K562 (cell line): ENCODE measurements around the gene CBR4. TPM values are rescaled to one million over a fixed set of nuclear protein-coding genes. Genes with fewer than 3 reads are reported as not detected.

Source experiments
- ATAC-seq: fragments of 200-7000 bp; cut with Tn5 transposase; 3 replicates; pipeline ENCODE4 v1.9.1; 2020; ENCODE audit warnings: moderate library complexity
- BruUV-seq: library from RNA; stranded (reverse); fragments of 400-500 nt; replicated peaks from 2 replicates; lab custom pipeline; 2021; lab: Mats Ljungman, UMichigan
- CTCF ChIA-PET: fragments of 300-600 bp; formaldehyde crosslinking; extraction: SDS; loops from one replicate; lab custom pipeline; 2021; ENCODE audit warnings: low intra/inter-chr PET ratio; lab: Yijun Ruan, JAX
- POLR2A ChIA-PET: fragments of 300-600, 350-650 bp; sonication (Branson Sonifier 250); formaldehyde crosslinking; extraction: SDS; loops from one replicate; lab custom pipeline; 2021; ENCODE audit warnings: antibody characterized with exemption, inconsistent platforms; lab: Yijun Ruan, JAX
- DNase-seq, 4 experiments: peaks; one replicate each; pipeline versions ENCODE4 v3.0.0 to v3.0.0-alpha.2; 2011 to 2018; ENCODE audit warnings: low spot score in 3 of 4, mixed read lengths in 3 of 4; ENCODE audit errors: extremely low read depth in 1 of 4
- FAIRE-seq: peaks from 2 replicates; lab custom pipeline; 2011; peaks lifted over from hg19 to GRCh38; lab: Jason Lieb, UNC
- H2AFZ ChIP-seq: 2 replicates; pipeline ENCODE4 v1.6.0; 2011; ENCODE audit warnings: low read depth, low read length, control low read depth, inconsistent platforms
- H3K27ac ChIP-seq: fragments of 200-600 bp; 3 replicates; pipeline ENCODE4 v1.8.0; 2011; ENCODE audit warnings: low read depth, mild to moderate bottlenecking, control low read depth, inconsistent platforms, low read length, moderate library complexity, mixed read lengths; ENCODE audit errors: extremely low read depth
- H3K27me3 ChIP-seq, 2 experiments: fragments of 300-600 bp in 1 of 2; 2 replicates in 1 of 2; 3 replicates in 1 of 2; pipeline versions ENCODE4 v1.6.0 to v1.8.0; 2011; ENCODE audit warnings: inconsistent platforms in 2 of 2, low read length in 2 of 2, mild to moderate bottlenecking in 1 of 2, mixed read lengths in 1 of 2, moderate library complexity in 1 of 2; ENCODE audit not compliant: control insufficient read depth in 2 of 2, insufficient read depth in 2 of 2
- H3K36me3 ChIP-seq: fragments of 300-600 bp; 3 replicates; pipeline ENCODE4 v1.8.0; 2011; ENCODE audit warnings: mild to moderate bottlenecking, low read length, inconsistent platforms; ENCODE audit not compliant: control insufficient read depth, insufficient read depth
- H3K4me1 ChIP-seq, 2 experiments: fragments of 200-600 bp in 1 of 2; replicated peaks in 1 of 2; 2 replicates in 1 of 2; 3 replicates in 1 of 2; pipeline versions ENCODE4 v1.5.1 to v1.8.0; 2011; ENCODE audit warnings: inconsistent platforms in 2 of 2, low read length in 2 of 2, mild to moderate bottlenecking in 1 of 2, mixed read lengths in 1 of 2, moderate library complexity in 1 of 2; ENCODE audit not compliant: control insufficient read depth in 2 of 2, insufficient read depth in 2 of 2
- H3K4me2 ChIP-seq: 2 replicates; pipeline ENCODE4 v1.6.1; 2011; ENCODE audit warnings: low read length, control low read depth, inconsistent platforms, mixed read lengths; ENCODE audit not compliant: insufficient read depth
- H3K4me3 ChIP-seq: fragments of 200-600 bp; sonication (generic), shearing (Covaris generic); 2 replicates; pipeline ENCODE4 v1.5.1; 2016; ENCODE audit warnings: control low read depth, inconsistent platforms
- H3K79me2 ChIP-seq: fragments of 200-600 bp; 3 replicates; pipeline ENCODE4 v1.8.0; 2011; ENCODE audit warnings: low read length, inconsistent platforms; ENCODE audit not compliant: control insufficient read depth, insufficient read depth
- H3K9ac ChIP-seq, 2 experiments: 2 replicates each; pipeline versions ENCODE4 v1.6.0 to v1.6.1; 2011; ENCODE audit warnings: low read depth in 2 of 2, low read length in 2 of 2, control low read depth in 1 of 2, inconsistent platforms in 1 of 2, mild to moderate bottlenecking in 1 of 2, mixed read lengths in 1 of 2; ENCODE audit not compliant: insufficient read depth in 1 of 2
- H3K9me1 ChIP-seq: one replicate; pipeline ENCODE4 v1.6.0; 2011; ENCODE audit warnings: inconsistent platforms, mild to moderate bottlenecking, low read length, moderate library complexity; ENCODE audit not compliant: control insufficient read depth, insufficient read depth
- H3K9me3 ChIP-seq: replicated peaks from 2 replicates; pipeline ENCODE4 v1.5.1; 2011; ENCODE audit warnings: low read depth, low read length, inconsistent platforms; ENCODE audit not compliant: control insufficient read depth, insufficient read depth
- H4K20me1 ChIP-seq: replicated peaks from 2 replicates; pipeline ENCODE4 v1.6.1; 2011; ENCODE audit warnings: low read length, inconsistent platforms, mixed read lengths; ENCODE audit not compliant: control insufficient read depth, insufficient read depth
- DACH1 ChIP-seq: fragments of 450-650 bp; IDR thresholded peaks from 2 replicates; pipeline ENCODE4 v1.6.1; 2018; ENCODE audit not compliant: partially characterized antibody
- ELF2 ChIP-seq: fragments of 250-450 bp; sonication (Bioruptor Pico); IDR thresholded peaks from 2 replicates; pipeline ENCODE4 v1.5.0; 2021; ENCODE audit warnings: mild to moderate bottlenecking
- KLF6 ChIP-seq: fragments of 250-450 bp; sonication (Bioruptor Pico); IDR thresholded peaks from 2 replicates; pipeline ENCODE4 v1.4.0; 2020; ENCODE audit warnings: mild to moderate bottlenecking, moderate library complexity, borderline replicate concordance
- NELFE ChIP-seq: IDR thresholded peaks from 2 replicates; pipeline ENCODE4 v1.6.1; 2011; ENCODE audit warnings: mild to moderate bottlenecking; ENCODE audit not compliant: insufficient read depth, insufficient read length
- NFRKB ChIP-seq: fragments of 450-650 bp; IDR thresholded peaks from 2 replicates; pipeline ENCODE4 v1.6.1; 2016; ENCODE audit warnings: low read depth
- ZKSCAN1 ChIP-seq: fragments of 150-350 bp; IDR thresholded peaks from 2 replicates; pipeline ENCODE4 v1.6.1; 2016; ENCODE audit warnings: low read depth, low read length
- WGBS: fragments of 100-300 bp; shearing (Covaris generic); methylation state at CpG from one replicate; pipeline ENCODE4 v1.1.6; 2016; ENCODE audit warnings: low coverage, mixed read lengths; ENCODE audit not compliant: insufficient coverage; ENCODE audit errors: missing lambda C conversion rate; 5-methylcytosine and 5-hydroxymethylcytosine counted together
- in situ Hi-C: fragments of 300-500 bp; cut with MboI; formaldehyde crosslinking; loops from 4 replicates; pipeline ENCODE4 v1.15.0; 2018; ENCODE audit warnings: inconsistent platforms, mixed read lengths
- intact Hi-C: fragments of 100-400 bp; cut with micrococcal nuclease; formaldehyde crosslinking; loops from 2 replicates; pipeline ENCODE4 v1.14.2; 2022
- polyA plus RNA-seq, 8 experiments: library from polyadenylated mRNA; depleted of rRNA in 4 of 8; stranded (reverse) in 5 of 8; unstranded in 3 of 8; fragments of >200 nt; fragmentation: Nextera tagmentation in 2 of 8; fragmentation: Illumina TruSeq in 1 of 8; extraction: Ambion mirVana in 2 of 8; extraction: Trizol in 1 of 8; gene quantifications; 2 replicates each; pipeline versions ENCODE4 v1.2.1 to v1.2.3, GENCODE V29; 2011 to 2014; ENCODE audit warnings: inconsistent platforms in 1 of 8, missing spikeins in 1 of 8
- total RNA-seq, 7 experiments: library from RNA; depleted of rRNA in 6 of 7; stranded (reverse); fragments of >200 nt in 6 of 7; fragmentation: Illumina TruSeq in 2 of 7; extraction: Trizol in 2 of 7; gene quantifications; 2 replicates each; pipeline versions ENCODE4 v1.2.1 to v1.2.3, GENCODE V29; 2011 to 2021; ENCODE audit warnings: low replicate concordance in 1 of 7
- TF ChIP-seq, protein P1 (sequence below): fragments of 250-450 bp; sonication (Bioruptor Pico); IDR thresholded peaks from 2 replicates; pipeline ENCODE4 v1.9.0; 2021; ENCODE audit warnings: mild to moderate bottlenecking
- TF ChIP-seq, protein P2 (sequence below): sonication (generic); formaldehyde crosslinking; IDR thresholded peaks from 2 replicates; pipeline ENCODE4 v1.8.0; 2023; ENCODE audit warnings: mild to moderate bottlenecking, missing genetic modification reagents

Gene CBR4
- total and polyA plus RNA-seq, 9 of the 15 experiments (the other 6 are each of a cell fraction or from before 2014, with no cell fraction given), result 12.1 to 26.4 (median 18.6) TPM

DNA sequence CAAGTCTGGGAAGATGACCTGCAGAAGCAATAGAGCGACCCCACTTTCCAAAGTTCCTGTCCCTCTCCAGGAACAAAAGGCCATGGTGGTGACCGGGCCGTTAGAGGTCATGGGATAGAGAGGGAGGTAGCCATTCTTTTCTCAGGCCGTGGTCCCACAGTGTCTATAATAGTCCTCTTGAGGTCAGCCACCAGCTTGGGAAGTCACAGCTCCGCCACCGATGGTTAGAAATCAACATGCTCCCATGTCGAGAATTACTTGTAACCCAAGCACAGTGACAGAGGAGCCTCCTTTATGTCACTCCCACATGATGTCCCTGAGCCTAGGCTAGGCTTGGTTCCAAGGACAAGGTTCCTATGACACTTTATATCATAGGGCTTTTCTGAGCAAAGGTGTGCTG is 48.3 kb upstream of the CBR4 start:
- Histone ChIP-seq H3K36me3 (no peaks in the 10 kb centered on the region), H3K4me1 (no peaks in the 10 kb centered on the region), H3K4me2 (no peak overlapping the region), H3K9me3 (no peaks in the 10 kb centered on the region)
- 2% methylated on average over 7 of the region's 7 CpGs for WGBS
- TF ChIP-seq DACH1, result no peak
- no peak for TF ChIP-seq ELF2 (CRISPR knock-in tag)
- no peak for TF ChIP-seq ZKSCAN1
- no peak for TF ChIP-seq KLF6 (CRISPR knock-in tag)
- no peak for TF ChIP-seq NELFE
- TF ChIP-seq NFRKB, result no peak
- TF ChIP-seq, protein P1, sequence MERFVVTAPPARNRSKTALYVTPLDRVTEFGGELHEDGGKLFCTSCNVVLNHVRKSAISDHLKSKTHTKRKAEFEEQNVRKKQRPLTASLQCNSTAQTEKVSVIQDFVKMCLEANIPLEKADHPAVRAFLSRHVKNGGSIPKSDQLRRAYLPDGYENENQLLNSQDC (CRISPR knock-in tag), result no peak
- TF ChIP-seq, protein P2, sequence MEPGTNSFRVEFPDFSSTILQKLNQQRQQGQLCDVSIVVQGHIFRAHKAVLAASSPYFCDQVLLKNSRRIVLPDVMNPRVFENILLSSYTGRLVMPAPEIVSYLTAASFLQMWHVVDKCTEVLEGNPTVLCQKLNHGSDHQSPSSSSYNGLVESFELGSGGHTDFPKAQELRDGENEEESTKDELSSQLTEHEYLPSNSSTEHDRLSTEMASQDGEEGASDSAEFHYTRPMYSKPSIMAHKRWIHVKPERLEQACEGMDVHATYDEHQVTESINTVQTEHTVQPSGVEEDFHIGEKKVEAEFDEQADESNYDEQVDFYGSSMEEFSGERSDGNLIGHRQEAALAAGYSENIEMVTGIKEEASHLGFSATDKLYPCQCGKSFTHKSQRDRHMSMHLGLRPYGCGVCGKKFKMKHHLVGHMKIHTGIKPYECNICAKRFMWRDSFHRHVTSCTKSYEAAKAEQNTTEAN (CRISPR knock-in tag), result no peak
- TF ChIP-seq, all 486 proteins: peak for 0
- Histone ChIP-seq H2AFZ (no peak overlapping the region), H3K27ac (no peak overlapping the region), H3K79me2 (no peaks in the 10 kb centered on the region), H4K20me1 (no peaks in the 10 kb centered on the region), H3K9me1 (no peaks in the 10 kb centered on the region), H3K4me3 (no peak overlapping the region), H3K9ac (no peak overlapping the region), H3K27me3 (peaks cover 0 to 14% of the 10 kb centered on the region in 2 experiments; a peak in 3 of 5 replicates)
- BruUV-seq, result no TSS peak
- no peak for FAIRE-seq
- intact Hi-C loops (no loop called here), in situ Hi-C loops (no loop called here)
- POLR2A ChIA-PET, result interaction anchor here (1.2 kb wide), 1 partner anchor 8 kb away, joined by 3 read pairs; no protein-coding TSS in a partner anchor
- no peak for ATAC-seq
- no peak for DNase-seq
- CTCF ChIA-PET, result interaction anchor here (0.6 kb wide), 1 partner anchor 52 kb away, joined by 7 read pairs; no protein-coding TSS in a partner anchor
